Ramos (cell line): ENCODE measurements around the gene LDHAL6B.

Experiments used
- in situ Hi-C: fragments of 300-500 bp; cut with MboI; formaldehyde crosslinking; loops from one replicate; pipeline ENCODE4 v1.14.3; 2022; ENCODE audit warnings: low sequenced_read_pairs; ENCODE audit not compliant: unreplicated experiment

LDHAL6B gene

GRCh38 chr15:59247364-59247763 lies 40.7 kb downstream of the LDHAL6B start:
- in situ Hi-C loops, result no loop called here

GRCh38 chr15:59249816-59250215 lies 43.2 kb downstream of the LDHAL6B start:
- in situ Hi-C loops, result no loop called here

- in situ Hi-C loops, result no loop called here
Observed at GRCh38 chr15:59250249-59250648, 43.6 kb downstream of the LDHAL6B start.

DNA sequence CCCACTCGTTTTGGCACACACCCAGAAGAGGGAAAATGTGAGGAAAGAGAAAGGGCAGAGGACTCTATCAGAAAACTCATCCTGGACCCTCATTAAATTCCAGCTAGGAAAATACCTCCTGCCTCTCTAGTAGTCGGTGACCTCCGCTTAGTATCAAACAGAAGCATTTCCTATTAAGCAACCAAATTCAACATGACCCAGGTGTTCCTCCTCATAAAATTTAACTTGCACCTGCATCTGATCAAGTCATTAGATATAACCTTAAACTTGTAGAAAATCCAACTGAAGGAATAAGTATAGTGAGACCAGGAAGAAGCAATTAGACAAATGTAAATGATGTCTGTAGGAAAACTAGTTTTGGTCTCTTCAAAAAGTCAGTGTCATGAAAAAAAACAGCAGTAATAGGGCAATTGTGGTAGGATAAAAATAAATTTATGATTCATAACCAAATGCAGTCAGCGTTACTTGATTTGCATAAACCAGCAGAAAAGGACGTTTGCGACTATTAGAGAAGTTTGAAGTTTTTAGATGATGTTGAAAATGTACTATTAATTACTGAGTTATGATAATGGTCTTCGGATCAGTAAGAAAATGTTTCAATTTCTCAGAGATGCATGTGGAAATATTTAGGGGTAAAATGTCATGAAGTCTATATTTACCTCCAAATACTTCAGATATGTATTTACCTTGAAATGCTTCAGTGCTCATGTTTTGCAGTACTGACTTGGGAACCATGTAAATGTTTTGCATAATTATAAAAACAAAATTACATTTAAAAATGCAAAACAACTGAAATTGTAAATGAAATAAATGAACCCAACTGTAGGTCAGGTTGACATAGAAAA lies 44.6 kb downstream of the LDHAL6B start:
- in situ Hi-C loops, result no loop called here

GRCh38 chr15:59252137-59252536 lies 45.5 kb downstream of the LDHAL6B start:
- in situ Hi-C loops, result no loop called here

GRCh38 chr15:59255680-59256336 lies 49.2 kb downstream of the LDHAL6B start:
- in situ Hi-C loops, result no loop called here

DNA sequence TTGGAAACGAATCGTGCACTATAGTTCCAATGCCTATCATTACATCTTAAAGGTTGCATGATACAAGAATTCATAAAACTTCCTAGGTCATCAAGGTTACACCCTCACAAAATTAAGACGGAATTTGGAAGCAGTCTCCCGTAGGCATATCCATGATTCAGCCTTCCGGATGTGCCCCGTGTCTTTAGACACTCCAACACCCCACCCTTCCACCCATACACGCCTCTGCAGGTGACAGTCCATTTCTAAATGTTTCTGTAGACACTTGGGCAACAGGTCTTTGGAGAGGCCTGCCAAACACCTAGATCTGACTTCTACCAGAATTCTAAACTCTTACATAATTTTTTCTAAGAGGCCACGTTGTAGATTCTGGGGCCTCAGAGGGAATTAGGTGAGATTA lies 49.8 kb downstream of the LDHAL6B start:
- in situ Hi-C loops, result no loop called here

DNA sequence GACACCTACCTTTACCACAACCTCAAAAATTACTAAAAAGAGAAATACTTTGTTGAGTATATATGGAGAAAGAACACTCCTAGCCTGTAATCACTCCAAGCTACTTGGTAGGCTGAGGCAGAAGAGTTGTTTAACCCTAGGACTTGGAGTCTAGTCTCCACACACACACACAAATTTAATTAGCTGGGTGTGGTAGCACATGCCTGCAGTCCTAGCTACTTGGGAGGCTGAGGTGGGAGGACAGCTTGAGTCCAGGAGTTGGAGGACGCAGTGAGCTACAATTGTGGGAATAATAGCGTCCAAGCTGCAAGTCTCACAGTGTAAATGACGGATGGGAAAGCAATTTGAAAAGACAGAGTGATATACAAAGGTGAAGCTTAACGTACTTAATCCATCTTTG lies 50.5 kb downstream of the LDHAL6B start:
- in situ Hi-C loops, result no loop called here
